ENCODE measurements around the gene WIPF1.
A peak's percentile ranks its signal among the peaks of the same experiment; 100 is the strongest.

WIPF1 gene

DNA sequence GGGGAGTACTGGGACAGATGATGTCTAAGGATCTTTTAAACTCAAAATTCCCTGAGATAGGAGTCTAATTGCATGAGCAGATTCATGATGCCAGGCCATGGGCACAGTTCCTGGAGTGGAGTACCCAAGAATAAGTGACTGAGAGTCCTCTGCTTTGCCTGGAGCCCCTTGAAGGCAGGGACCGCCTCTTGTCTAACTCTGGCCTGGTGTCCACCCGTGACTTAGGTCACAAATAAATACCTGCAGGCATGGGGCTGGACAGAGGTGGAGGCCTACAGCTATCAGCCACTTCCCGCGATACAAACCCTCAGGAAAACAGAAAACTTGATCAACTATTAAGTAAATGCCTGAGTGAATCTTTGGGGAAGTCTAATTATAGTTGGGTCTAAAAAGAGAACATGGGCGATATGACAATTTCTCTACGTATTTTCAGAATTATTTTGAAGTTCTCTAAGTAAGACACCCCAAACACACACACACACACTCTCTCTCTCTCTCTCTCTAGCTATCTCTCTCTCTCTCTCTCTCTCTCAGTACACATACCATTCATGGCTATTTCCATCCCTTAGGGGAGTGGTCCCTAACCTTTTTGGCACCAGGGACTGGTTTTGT is 1.8 kb upstream of the WIPF1 start:
- ChIA-PET CTCF (interaction anchor here (0.6 to 1.8 kb wide), 3 partner anchors 11 to 136 kb away, joined by 3 to 5 read pairs (median 5); no protein-coding TSS in a partner anchor), POLR2A (no interaction called here)
- no peaks in the 10 kb centered on the region for H3K9me3 ChIP-seq (ENCODE audit: control insufficient read depth, insufficient read depth, low read depth, low read length)
- no peak overlapping the region for H3K27ac ChIP-seq (ENCODE audit: extremely low read depth, low read depth, low read length)
- no peaks in the 10 kb centered on the region for H3K36me3 ChIP-seq (ENCODE audit: control insufficient read depth in 2 of 2, insufficient read depth in 1 of 2, low read length in 2 of 2)
- H3K4me3 ChIP-seq (ENCODE audit: low read depth, low read length) = no peak overlapping the region
- TF ChIP-seq, protein P1, sequence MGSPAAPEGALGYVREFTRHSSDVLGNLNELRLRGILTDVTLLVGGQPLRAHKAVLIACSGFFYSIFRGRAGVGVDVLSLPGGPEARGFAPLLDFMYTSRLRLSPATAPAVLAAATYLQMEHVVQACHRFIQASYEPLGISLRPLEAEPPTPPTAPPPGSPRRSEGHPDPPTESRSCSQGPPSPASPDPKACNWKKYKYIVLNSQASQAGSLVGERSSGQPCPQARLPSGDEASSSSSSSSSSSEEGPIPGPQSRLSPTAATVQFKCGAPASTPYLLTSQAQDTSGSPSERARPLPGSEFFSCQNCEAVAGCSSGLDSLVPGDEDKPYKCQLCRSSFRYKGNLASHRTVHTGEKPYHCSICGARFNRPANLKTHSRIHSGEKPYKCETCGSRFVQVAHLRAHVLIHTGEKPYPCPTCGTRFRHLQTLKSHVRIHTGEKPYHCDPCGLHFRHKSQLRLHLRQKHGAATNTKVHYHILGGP (tag by site-specific recombination; IDR thresholded peaks at IDR 0.05) = no peak
- TF ChIP-seq ZNF596 (tag by site-specific recombination; IDR thresholded peaks at IDR 0.05) = peak; percentile 64; the same call in 1 of the 2 replicates
- H3K4me1 ChIP-seq (ENCODE audit: control insufficient read depth, insufficient read depth, low read length) = no peaks in the 10 kb centered on the region

DNA sequence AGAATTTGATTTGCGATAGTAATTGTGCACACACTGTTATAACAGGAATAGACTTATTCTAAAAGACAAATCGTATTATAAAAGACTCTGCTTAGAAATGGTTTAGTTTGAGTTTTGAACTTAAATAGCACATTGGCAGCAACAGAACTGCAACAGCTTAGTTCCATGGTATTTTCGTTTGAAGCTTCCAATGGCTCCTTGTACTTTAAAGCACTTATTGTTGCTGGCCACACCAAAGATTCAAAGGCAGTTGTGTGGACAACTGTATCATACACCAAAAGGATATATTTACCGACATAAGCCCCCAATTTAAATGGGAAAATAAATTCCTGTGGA is 627 bp downstream of the WIPF1 start:
- no peak overlapping the region for H3K27ac ChIP-seq (ENCODE audit: extremely low read depth, low read depth, low read length)

DNA sequence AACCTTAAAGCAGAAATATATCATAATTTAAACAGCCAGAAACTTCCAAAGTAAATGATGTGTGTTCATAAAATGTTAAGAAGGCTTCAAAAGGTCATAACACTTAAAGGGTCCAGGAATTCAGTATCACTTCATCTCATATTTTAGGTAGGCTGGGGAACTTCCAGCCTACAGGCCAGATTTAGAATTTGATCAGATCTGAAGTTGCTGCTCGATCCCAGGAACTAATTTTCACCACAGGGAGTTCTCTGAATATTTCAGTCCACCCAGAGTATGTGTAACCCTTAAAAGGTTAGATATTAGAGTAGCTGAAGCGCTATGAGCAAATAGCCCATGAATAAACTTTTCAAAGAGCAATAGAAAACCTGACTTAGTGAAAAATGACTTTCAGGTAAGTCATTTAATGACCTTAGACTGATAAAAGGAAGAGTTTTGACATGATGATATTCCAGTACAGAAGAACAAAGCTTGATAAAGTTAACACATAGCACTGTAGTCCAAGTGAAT is 1.7 kb downstream of the WIPF1 start:
- no peak overlapping the region for H3K4me3 ChIP-seq (ENCODE audit: low read depth, low read length)
- ChIA-PET POLR2A (interaction anchor here (0.7 kb wide), 1 partner anchor 1908 kb away, joined by 5 read pairs; no protein-coding TSS in a partner anchor), CTCF (interaction anchor here (0.6 to 1.4 kb wide), 4 partner anchors 11 to 104 kb away, joined by 3 to 5 read pairs (median 4); no protein-coding TSS in a partner anchor)
- TF ChIP-seq ZBTB48 (tag by site-specific recombination; IDR thresholded peaks at IDR 0.05) (no peak), PRDM1 (tag by site-specific recombination; IDR thresholded peaks at IDR 0.05) (peak; percentile 32; the same call in 1 of the 2 replicates)
- H3K4me1 ChIP-seq (ENCODE audit: control insufficient read depth, insufficient read depth, low read length) = no peaks in the 10 kb centered on the region
- no peak overlapping the region for H3K27ac ChIP-seq (ENCODE audit: extremely low read depth, low read depth, low read length)
- H3K9me3 ChIP-seq (ENCODE audit: control insufficient read depth, insufficient read depth, low read depth, low read length) = no peaks in the 10 kb centered on the region
- H3K36me3 ChIP-seq (ENCODE audit: control insufficient read depth in 2 of 2, insufficient read depth in 1 of 2, low read length in 2 of 2) = no peaks in the 10 kb centered on the region

More for the DNA sequence above, 627 bp downstream of the WIPF1 start:
- Histone ChIP-seq H3K4me1 (ENCODE audit: control insufficient read depth, insufficient read depth, low read length) (no peaks in the 10 kb centered on the region), H3K9me3 (ENCODE audit: control insufficient read depth, insufficient read depth, low read depth, low read length) (no peaks in the 10 kb centered on the region), H3K4me3 (ENCODE audit: low read depth, low read length) (no peak overlapping the region), H3K36me3 (ENCODE audit: control insufficient read depth in 2 of 2, insufficient read depth in 1 of 2, low read length in 2 of 2) (no peaks in the 10 kb centered on the region)
- CTCF ChIA-PET = interaction anchor here (0.6 to 1.4 kb wide), 4 partner anchors 10 to 1494 kb away, joined by 3 to 5 read pairs (median 4); no protein-coding TSS in a partner anchor
- no peak for TF ChIP-seq ZNF623 (tag by site-specific recombination; IDR thresholded peaks at IDR 0.05)
- TF ChIP-seq ZNF560 (tag by site-specific recombination; IDR thresholded peaks at IDR 0.05; ENCODE audit: borderline replicate concordance) = no peak
- TF ChIP-seq ZNF521 (tag by site-specific recombination; IDR thresholded peaks at IDR 0.05) = no peak
- no peak for TF ChIP-seq ZNF175 (tag by site-specific recombination; IDR thresholded peaks at IDR 0.05)
- POLR2A ChIA-PET = no interaction called here

DNA sequence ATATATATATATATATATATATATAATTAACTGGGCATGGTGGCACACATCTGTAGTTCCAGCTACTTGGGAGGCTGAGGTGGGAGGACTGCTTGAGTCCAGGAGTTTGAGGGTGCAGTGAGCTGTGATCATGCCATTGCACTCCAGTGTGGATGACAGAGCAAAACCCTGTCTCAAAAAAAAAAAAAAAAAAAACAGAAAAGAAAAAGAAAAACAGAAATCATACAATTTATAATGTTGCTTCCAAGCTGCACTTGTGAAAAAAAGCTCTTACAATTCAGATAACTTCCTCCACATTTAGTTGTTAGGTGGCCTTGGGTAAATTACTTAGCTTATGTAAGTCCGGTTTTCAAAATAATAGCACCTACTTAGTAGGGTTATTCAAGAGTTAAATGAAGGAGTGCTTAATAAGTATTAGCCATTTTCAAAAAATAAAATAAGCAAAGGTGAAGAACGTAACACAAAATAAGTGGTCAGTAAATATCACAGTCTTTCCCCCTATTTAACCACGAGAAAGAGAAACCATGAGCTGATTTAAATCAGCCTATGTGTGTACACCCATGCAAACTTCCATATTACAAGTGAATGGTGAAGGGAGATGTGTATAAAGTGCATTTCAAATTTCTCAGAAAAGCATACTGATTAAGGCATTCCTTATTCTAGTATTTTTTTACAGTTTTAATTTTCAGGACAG is 2.3 kb downstream of the WIPF1 start:
- Histone ChIP-seq H3K9me3 (ENCODE audit: control insufficient read depth, insufficient read depth, low read depth, low read length) (no peaks in the 10 kb centered on the region), H3K4me1 (ENCODE audit: control insufficient read depth, insufficient read depth, low read length) (no peaks in the 10 kb centered on the region), H3K27ac (ENCODE audit: extremely low read depth, low read depth, low read length) (no peak overlapping the region), H3K36me3 (ENCODE audit: control insufficient read depth in 2 of 2, insufficient read depth in 1 of 2, low read length in 2 of 2) (no peaks in the 10 kb centered on the region), H3K4me3 (ENCODE audit: low read depth, low read length) (no peak overlapping the region)
- TF ChIP-seq, protein P2, sequence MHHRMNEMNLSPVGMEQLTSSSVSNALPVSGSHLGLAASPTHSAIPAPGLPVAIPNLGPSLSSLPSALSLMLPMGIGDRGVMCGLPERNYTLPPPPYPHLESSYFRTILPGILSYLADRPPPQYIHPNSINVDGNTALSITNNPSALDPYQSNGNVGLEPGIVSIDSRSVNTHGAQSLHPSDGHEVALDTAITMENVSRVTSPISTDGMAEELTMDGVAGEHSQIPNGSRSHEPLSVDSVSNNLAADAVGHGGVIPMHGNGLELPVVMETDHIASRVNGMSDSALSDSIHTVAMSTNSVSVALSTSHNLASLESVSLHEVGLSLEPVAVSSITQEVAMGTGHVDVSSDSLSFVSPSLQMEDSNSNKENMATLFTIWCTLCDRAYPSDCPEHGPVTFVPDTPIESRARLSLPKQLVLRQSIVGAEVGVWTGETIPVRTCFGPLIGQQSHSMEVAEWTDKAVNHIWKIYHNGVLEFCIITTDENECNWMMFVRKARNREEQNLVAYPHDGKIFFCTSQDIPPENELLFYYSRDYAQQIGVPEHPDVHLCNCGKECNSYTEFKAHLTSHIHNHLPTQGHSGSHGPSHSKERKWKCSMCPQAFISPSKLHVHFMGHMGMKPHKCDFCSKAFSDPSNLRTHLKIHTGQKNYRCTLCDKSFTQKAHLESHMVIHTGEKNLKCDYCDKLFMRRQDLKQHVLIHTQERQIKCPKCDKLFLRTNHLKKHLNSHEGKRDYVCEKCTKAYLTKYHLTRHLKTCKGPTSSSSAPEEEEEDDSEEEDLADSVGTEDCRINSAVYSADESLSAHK (tag by site-specific recombination; IDR thresholded peaks at IDR 0.05) = no peak
- no peak for TF ChIP-seq ZNF654 (tag by site-specific recombination; IDR thresholded peaks at IDR 0.05; ENCODE audit: low read depth)
- TF ChIP-seq MYNN (tag by site-specific recombination; IDR thresholded peaks at IDR 0.05; ENCODE audit: borderline replicate concordance) = 0 out of 2 replicates have a peak, but pooled peaks have one; percentile 40
- POLR2A ChIA-PET = interaction anchor here (0.7 kb wide), 1 partner anchor 1907 kb away, joined by 5 read pairs; no protein-coding TSS in a partner anchor
- CTCF ChIA-PET = interaction anchor here (0.6 to 1.1 kb wide), 3 partner anchors 9 to 92 kb away, joined by 3 to 4 read pairs (median 3); no protein-coding TSS in a partner anchor
